K562 (cell line): ENCODE data around the gene UBE3D. TPM values are rescaled to one million over a fixed set of nuclear protein-coding genes. Genes with fewer than 3 reads are reported as not detected.

Source experiments
- GTF2E2 ChIP-seq: fragments of 200-800 bp; sonication (Bioruptor generic); IDR thresholded peaks from 2 replicates; pipeline ENCODE4 v1.6.1; 2016; ENCODE audit warnings: missing genetic modification characterization, missing compliant biosample characterization
- MNT ChIP-seq, 2 experiments: fragments of 450-650 bp; conservative IDR thresholded peaks; 2 replicates each; pipeline ENCODE4 v1.6.1; 2017; ENCODE audit warnings: mild to moderate bottlenecking in 2 of 2, moderate library complexity in 2 of 2
- NFIC ChIP-seq: fragments of 450-650 bp; IDR thresholded peaks from 2 replicates; pipeline ENCODE4 v1.6.1; 2017; ENCODE audit warnings: mild to moderate bottlenecking, inconsistent platforms
- NFYB ChIP-seq: IDR thresholded peaks from 2 replicates; pipeline ENCODE4 v1.6.1; 2011; ENCODE audit warnings: mild to moderate bottlenecking, moderate library complexity; ENCODE audit not compliant: insufficient read length; ENCODE audit errors: extremely low read depth
- NR2C2 ChIP-seq, 2 experiments: fragments of 200-800 bp in 1 of 2; sonication (Bioruptor generic) in 1 of 2; sonication (generic) in 1 of 2; formaldehyde crosslinking in 1 of 2; IDR thresholded peaks; 2 replicates each; pipeline versions ENCODE4 v1.6.1 to v1.8.0; 2016 to 2022; ENCODE audit warnings: mild to moderate bottlenecking in 1 of 2, missing compliant biosample characterization in 1 of 2, missing genetic modification characterization in 1 of 2, missing genetic modification reagents in 1 of 2
- YY1 ChIP-seq, 3 experiments: IDR thresholded peaks; 2 replicates each; pipeline ENCODE4 v1.6.1; 2011; ENCODE audit warnings: low read length in 2 of 3, mild to moderate bottlenecking in 2 of 3, moderate library complexity in 2 of 3, borderline replicate concordance in 1 of 3, control low read depth in 1 of 3, low read depth in 1 of 3; ENCODE audit not compliant: insufficient read depth in 3 of 3, insufficient replicate concordance in 2 of 3, control insufficient read depth in 1 of 3, insufficient read length in 1 of 3; ENCODE audit errors: extremely low read depth in 1 of 3
- ZNF518B ChIP-seq: fragments of 250-450 bp; sonication (Bioruptor Pico); IDR thresholded peaks from 2 replicates; pipeline ENCODE4 v1.5.0; 2021; ENCODE audit warnings: mild to moderate bottlenecking, moderate library complexity
- polyA plus RNA-seq, 8 experiments: library from polyadenylated mRNA; depleted of rRNA in 4 of 8; stranded (reverse) in 5 of 8; unstranded in 3 of 8; fragments of >200 nt; fragmentation: Nextera tagmentation in 2 of 8; fragmentation: Illumina TruSeq in 1 of 8; extraction: Ambion mirVana in 2 of 8; extraction: Trizol in 1 of 8; gene quantifications; 2 replicates each; pipeline versions ENCODE4 v1.2.1 to v1.2.3, GENCODE V29; 2011 to 2014; ENCODE audit warnings: inconsistent platforms in 1 of 8, missing spikeins in 1 of 8
- total RNA-seq, 7 experiments: library from RNA; depleted of rRNA in 6 of 7; stranded (reverse); fragments of >200 nt in 6 of 7; fragmentation: Illumina TruSeq in 2 of 7; extraction: Trizol in 2 of 7; gene quantifications; 2 replicates each; pipeline versions ENCODE4 v1.2.1 to v1.2.3, GENCODE V29; 2011 to 2021; ENCODE audit warnings: low replicate concordance in 1 of 7
- TF ChIP-seq, protein P1 (sequence below): sonication (generic); formaldehyde crosslinking; IDR thresholded peaks from 2 replicates; pipeline ENCODE4 v1.8.1; 2023; ENCODE audit warnings: mild to moderate bottlenecking, missing genetic modification reagents, moderate library complexity
- TF ChIP-seq, protein P2 (sequence below), 2 experiments: fragments of 150-350 bp in 1 of 2; IDR thresholded peaks; 2 replicates each; pipeline ENCODE4 v1.6.1; 2012 to 2016; ENCODE audit warnings: low read depth in 2 of 2, low read length in 2 of 2, mild to moderate bottlenecking in 1 of 2, moderate library complexity in 1 of 2

Gene UBE3D
- total and polyA plus RNA-seq, 9 of the 15 experiments (the other 6 are each of a cell fraction or from before 2014, with no cell fraction given) = 9.4 to 17.6 (median 11.9) TPM

DNA sequence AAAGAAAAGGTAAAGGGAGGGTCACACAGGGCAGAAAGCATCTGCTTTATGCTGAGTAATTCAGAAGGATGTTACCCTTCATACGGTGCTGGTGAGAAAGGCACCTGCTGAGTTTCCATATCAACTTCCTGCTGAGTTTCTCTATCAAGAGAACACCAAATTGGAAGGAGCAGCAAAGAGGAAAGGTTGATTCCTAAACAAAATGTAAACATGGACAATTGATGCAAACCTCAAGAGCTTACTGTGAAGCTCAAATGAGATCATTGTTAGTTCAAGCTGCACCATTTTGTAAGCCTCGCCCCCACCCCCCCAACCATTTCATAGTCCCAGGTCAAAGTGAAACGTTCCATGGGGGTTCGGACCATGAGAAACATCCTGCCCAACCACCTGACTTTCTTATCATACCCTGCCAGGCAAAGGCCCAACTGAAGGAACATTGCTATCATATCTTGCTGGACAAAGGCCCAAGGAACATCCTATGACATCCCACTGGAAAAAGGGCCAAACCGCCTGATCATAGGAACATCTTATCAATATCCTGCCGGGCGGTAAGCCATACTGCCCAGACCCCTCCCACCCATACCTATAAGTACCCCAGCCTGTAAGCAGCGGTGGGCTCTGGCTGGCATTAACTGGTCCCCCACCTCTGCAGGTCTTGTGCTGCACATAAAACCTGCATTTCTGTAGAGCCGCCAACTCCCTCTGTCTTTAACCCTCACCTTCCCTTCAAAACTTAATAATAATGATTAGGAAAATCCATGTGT lies 171.6 kb downstream of the UBE3D start (continued):
- TF ChIP-seq ZNF518B (no peak), NFIC (peak; percentile 68), MNT (conservative IDR thresholded peaks at IDR 0.05) (0 out of 4 replicates have a peak, but pooled peaks of 1 of the 2 experiments have one; percentile 8), YY1 (IDR thresholded peaks at IDR 0.05; ENCODE audit: borderline replicate concordance in 1 of 3, control insufficient read depth in 1 of 3, extremely low read depth in 1 of 3, insufficient read depth in 3 of 3, insufficient read length in 1 of 3, insufficient replicate concordance in 2 of 3, low read depth in 1 of 3, low read length in 2 of 3) (peak in 1 of 3 experiments; percentile 75), NFYB (no peak), NR2C2 (CRISPR knock-in tag; IDR thresholded peaks at IDR 0.05) (no peak), NR2C2 (tag; IDR thresholded peaks at IDR 0.05) (peak; percentile 74), GTF2E2 (0 out of 2 replicates have a peak, but pooled peaks have one; percentile 58)
- TF ChIP-seq, protein P1, sequence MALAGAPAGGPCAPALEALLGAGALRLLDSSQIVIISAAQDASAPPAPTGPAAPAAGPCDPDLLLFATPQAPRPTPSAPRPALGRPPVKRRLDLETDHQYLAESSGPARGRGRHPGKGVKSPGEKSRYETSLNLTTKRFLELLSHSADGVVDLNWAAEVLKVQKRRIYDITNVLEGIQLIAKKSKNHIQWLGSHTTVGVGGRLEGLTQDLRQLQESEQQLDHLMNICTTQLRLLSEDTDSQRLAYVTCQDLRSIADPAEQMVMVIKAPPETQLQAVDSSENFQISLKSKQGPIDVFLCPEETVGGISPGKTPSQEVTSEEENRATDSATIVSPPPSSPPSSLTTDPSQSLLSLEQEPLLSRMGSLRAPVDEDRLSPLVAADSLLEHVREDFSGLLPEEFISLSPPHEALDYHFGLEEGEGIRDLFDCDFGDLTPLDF = no peak
- TF ChIP-seq, protein P2, sequence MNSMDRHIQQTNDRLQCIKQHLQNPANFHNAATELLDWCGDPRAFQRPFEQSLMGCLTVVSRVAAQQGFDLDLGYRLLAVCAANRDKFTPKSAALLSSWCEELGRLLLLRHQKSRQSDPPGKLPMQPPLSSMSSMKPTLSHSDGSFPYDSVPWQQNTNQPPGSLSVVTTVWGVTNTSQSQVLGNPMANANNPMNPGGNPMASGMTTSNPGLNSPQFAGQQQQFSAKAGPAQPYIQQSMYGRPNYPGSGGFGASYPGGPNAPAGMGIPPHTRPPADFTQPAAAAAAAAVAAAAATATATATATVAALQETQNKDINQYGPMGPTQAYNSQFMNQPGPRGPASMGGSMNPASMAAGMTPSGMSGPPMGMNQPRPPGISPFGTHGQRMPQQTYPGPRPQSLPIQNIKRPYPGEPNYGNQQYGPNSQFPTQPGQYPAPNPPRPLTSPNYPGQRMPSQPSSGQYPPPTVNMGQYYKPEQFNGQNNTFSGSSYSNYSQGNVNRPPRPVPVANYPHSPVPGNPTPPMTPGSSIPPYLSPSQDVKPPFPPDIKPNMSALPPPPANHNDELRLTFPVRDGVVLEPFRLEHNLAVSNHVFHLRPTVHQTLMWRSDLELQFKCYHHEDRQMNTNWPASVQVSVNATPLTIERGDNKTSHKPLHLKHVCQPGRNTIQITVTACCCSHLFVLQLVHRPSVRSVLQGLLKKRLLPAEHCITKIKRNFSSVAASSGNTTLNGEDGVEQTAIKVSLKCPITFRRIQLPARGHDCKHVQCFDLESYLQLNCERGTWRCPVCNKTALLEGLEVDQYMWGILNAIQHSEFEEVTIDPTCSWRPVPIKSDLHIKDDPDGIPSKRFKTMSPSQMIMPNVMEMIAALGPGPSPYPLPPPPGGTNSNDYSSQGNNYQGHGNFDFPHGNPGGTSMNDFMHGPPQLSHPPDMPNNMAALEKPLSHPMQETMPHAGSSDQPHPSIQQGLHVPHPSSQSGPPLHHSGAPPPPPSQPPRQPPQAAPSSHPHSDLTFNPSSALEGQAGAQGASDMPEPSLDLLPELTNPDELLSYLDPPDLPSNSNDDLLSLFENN (IDR thresholded peaks at IDR 0.05; ENCODE audit: low read depth in 2 of 2, low read length in 2 of 2) = peak in 1 of 2 experiments; percentile 59; a peak in 1 of 4 replicates
